Stimulated activated CD4-positive, alpha-beta T cell treated with anti-CD3 and anti-CD28 coated beads, Interleukin-15, amount 100 ng/mL, for 1 hour (primary cell): ENCODE data around the gene MAP10.
"Not testable (repeated sequence)": the region's sequence is repeated elsewhere in the genome, so short reads cannot be mapped to it uniquely, and the experiment has no call there.

Experiments used
- DNase-seq, 2 donors: peaks; one replicate each; pipeline ENCODE4 v3.0.0-alpha.2; 2020; ENCODE audit warnings: low read depth in 1 of 2, low spot score in 1 of 2

Gene MAP10, protein sequence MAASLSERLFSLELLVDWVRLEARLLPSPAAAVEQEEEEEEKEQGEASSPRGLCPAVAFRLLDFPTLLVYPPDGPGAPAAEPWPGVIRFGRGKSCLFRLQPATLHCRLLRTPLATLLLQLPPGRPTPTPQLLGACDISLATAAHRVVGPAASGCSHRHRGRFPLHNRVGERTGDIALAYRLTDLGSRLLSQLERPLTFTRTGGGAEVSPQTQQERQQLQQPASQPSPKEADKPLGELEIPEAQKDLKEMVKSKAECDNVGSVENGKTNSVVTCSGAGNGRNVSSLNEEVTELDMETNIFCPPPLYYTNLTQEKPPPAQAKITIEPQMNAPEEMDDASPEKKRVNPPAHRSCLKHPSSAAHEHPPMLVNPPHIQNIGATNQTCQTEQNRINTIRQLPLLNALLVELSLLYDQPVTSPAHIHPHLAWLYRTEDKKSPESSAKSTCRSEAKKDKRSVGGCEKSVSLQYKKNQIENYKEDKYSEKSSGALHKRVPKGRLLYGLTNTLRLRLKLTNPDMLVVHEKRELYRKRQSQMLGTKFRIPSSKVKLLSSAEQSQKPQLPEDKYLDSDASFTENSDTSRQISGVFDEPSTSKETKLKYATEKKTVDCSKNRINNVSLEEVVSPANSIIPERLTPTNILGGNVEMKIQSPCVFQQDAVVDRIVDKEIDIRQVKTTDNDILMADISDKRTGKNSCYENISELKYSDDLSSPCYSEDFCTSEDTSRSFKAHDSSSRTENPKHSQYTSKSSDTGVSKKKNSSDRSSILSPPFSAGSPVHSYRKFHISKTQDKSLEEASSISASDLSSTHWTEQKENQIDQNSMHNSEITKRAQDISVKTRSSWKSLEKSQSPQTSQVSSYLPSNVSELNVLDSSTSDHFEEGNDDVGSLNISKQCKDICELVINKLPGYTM

GRCh38 chr1:232805269-232806185, at the start of gene MAP10:
Gene MAP10, plus strand, starts transcription at chr1:232805416. Its CDS starts 34 bp downstream, at chr1:232805450.
- DNase-seq: peak; percentile 37 to 55

DNA sequence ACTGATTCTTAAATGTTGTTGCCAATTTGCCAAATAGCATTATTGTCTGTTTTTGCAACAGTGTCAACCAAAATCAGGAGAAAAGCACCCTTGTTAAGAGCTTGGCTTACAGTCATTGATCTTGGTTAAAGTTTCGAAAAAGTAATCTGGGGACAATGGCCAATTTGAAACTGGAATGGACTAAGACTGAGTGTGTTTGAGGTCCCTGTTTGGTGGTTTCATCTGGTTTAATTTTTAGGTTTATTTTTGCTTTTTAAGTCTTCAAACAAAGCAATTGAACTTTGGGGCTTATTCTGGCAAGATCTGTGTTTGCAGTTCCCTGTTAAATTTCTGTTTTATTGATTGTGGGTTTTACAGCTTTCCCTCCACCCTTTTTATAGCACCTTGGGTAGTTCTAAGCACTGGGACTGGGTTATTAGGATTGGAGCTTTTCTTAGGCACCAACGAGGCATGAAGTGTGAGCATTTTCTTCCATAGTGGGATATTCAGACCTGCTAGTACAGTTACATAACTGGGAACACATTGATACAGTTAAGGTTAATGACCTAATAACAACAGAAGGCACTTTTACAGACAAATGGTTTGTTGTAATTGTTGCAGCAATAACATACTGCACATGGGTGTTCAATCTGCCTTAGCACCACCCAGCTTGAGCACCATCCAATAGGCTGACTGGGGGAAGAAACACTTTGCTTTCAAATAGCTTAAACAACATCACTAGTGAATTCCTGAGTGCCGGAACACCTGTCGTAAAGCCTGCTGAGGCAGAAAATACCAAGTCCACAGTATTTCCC, 40.6 kb upstream of the MAP10 start:
- no peak for DNase-seq

DNA sequence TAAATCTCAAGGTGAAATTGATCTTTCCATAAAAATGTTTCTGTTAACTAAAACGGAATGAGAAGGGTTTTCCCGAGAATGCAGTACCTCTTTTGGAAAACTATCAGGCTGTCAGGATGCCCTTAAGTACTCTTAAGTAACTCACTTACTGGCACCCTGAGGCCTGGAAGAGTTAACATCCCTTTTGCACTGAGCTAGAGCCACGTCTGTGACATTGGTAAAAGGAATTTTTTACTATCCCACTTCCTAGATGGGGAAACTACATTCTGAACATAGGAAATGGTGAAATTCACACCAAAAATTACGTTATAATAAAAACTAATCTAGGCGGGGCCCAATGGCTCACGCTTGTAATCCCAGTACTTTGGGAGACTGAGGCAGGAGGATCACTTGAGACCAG, 39.7 kb upstream of the MAP10 start:
- no peak for DNase-seq

DNA sequence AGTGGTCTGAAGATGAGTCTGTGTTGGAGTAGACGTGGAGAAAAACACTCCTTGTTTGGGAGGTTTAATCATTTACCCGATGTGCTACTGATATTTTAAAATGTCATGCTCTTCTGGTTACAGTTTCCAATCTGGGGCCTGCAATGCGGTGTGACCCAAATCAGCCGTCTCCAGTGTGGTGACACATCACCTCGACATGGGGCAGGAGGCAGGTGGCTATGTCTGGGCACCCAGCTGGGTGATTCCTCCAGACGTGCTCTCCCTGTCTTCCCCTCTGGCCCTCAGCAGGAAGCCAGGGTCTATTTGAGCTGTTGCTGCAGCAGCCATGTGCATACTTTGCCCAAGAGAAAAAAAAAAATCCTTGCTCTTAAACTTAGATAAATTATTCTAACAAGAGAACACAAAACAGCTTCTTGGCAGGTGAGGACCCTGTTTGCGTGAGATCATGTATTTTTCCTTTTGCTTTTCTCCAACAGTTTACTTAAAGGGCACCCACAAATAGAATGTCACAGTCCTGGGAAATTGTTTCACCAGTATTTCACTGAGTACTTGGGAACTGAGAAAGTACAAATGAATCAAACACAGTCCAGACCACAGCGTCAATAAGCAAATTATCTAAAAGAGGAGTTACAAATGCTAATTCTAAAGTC, 38.9 kb upstream of the MAP10 start:
- DNase-seq: no peak

GRCh38 chr1:232766904-232767303, 38.3 kb upstream of the MAP10 start:
- DNase-seq: no peak

GRCh38 chr1:232767305-232768074, 37.7 kb upstream of the MAP10 start:
- DNase-seq: no peak

DNA sequence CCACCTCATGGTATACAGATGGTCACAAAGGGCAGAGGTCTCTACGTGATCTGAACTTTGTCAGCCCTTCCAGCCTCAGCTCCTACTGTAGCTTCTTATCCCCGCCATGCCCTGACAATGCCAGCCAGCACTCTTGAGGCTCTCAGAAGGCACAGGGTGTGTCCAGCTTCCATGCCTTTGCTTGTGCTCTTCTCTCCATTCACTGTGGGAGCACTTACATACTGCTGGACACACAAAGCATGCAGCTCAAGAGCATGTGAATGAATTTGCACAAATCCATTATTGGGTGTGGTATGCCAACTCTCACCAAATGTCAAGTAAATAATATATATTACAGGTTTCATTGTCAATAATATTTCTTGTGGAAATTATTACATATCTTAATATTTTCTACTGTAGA, 36.4 kb upstream of the MAP10 start:
- DNase-seq: no peak

DNA sequence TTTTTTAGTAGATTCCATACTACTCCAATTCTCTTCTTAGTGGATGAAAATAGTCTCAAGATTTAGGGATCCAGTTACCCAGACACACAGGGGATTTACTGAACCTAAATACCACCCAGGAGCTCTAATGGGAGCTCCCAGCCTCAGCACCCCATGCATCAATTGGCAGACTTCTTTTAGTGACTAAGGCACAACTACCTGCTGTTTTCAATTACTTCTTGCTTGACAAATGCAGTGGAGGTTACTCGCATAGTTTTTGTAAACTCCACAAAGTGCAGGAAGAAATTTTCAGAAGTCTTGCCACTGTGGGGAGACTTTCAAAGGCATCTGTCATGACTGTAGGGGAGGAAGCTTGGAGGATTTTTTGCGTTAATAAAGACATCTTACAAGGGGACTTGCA, 35.5 kb upstream of the MAP10 start:
- no peak for DNase-seq

GRCh38 chr1:232773752-232774151, 31.5 kb upstream of the MAP10 start:
- DNase-seq: no peak

GRCh38 chr1:232776526-232777106, 28.6 kb upstream of the MAP10 start:
- no peak for DNase-seq

GRCh38 chr1:232780354-232780753, 24.9 kb upstream of the MAP10 start:
- no peak for DNase-seq

- DNase-seq: no peak
Observed at GRCh38 chr1:232784794-232785193, 20.4 kb upstream of the MAP10 start.

GRCh38 chr1:232785630-232786029, 19.6 kb upstream of the MAP10 start:
- DNase-seq: not testable (repeated sequence)

DNA sequence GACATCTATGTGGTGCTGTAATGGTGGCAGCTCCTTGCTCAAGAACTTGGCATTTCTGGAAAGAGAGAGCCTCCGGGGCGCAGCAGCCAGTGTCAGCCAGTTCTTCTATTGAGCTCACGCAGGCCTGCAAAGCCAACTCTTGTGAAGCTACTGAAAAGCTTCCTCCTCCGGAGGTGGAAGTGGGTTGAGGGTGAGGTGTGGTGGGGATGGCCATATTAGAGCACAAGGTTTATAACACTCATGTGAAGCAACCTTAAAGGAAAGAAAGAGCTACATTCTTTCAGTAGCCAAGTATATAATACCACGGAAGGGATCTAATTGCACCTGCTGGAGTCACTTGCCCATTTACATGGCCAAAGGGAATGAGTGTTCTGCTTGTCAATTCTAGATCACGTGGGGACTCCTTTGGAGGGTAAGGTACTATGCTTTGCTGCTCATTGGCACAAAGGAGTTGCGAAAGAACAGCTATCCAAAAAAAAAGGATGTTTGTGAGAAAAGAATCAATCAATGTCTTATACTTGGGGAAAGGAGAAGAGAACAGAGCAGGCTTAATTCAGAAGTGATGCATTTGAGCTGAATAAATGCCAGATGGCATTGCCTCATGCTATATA, 18.3 kb upstream of the MAP10 start:
- no peak for DNase-seq

DNA sequence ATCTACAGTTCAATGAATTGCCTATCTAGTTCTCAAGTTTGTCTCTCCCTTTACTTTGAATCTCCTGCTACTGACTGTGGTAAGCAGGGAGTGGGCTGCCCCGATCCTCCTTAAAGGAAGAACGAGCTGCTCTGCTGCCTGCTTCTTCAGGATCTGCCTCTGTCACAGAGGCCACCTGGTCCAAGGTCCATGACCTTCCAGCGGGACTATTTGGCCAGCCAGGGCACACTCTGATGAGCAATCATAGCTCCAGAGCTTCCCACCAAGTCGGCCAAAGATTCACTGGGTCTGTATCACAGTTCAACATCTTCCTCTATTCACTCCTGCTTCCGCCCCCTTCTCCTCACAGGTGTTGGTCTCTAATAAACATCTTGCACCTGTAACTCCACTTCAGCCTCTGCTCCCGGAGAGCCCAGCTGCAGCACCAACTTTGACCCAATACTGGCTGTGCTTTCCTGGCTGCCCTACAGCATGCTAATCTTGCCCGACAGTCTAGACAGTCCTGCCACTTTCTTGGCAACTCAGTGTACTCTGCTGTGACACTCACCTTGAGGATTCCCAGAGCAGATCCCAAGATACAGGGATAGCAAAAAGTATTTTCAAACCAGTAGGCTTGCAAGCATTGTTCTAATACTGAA, 16.9 kb upstream of the MAP10 start:
- DNase-seq: no peak

DNA sequence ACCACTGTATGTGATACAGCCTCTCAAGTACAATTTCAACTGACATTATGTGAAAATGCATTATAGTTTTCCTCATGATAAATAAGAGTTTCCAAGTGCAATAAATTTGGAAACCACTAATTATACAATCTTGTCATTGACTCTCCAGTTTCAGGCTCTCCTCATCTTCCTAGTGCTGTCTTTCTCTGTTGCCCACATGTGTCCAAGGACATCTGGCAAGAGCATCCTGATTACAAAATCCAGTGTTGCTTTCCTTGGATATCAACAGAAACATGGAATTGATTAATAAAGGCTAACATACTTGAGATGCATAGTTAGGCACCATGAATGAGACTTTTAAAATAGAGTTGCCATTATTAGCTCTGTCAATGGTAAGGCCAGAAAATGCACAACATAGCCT, 15.6 kb upstream of the MAP10 start:
- DNase-seq: no peak

GRCh38 chr1:232792949-232793348, 12.3 kb upstream of the MAP10 start:
- DNase-seq: no peak

- DNase-seq: no peak
Observed at GRCh38 chr1:232793944-232794343, 11.3 kb upstream of the MAP10 start.
